ENCODE measurements around the gene SMIM10L2A. TPM values are rescaled to one million over a fixed set of nuclear protein-coding genes. Genes with fewer than 3 reads are reported as not detected.
"Not testable (repeated sequence)": the region's sequence is repeated elsewhere in the genome, so short reads cannot be mapped to it uniquely, and the experiment has no call there.

SMIM10L2A gene
- total RNA-seq, 1 donor from 2014 or later, result 4.8 TPM

GRCh38 chrX:135396109-135396508 lies 25.6 kb upstream of the SMIM10L2A start:
- DNase-seq (ENCODE audit: extremely low spot score, unreplicated experiment), result no peak
- H3K9me3 Mint-ChIP-seq, result no peaks in the 10 kb centered on the region
- no peaks in the 10 kb centered on the region for H3K4me1 Mint-ChIP-seq (ENCODE audit: unreplicated experiment)
- no peak overlapping the region for H3K27ac Mint-ChIP-seq
- no peak overlapping the region for H3K4me3 Mint-ChIP-seq
- no peak for TF ChIP-seq CTCF (conservative IDR thresholded peaks at IDR 0.05)
- no peaks in the 10 kb centered on the region for H3K36me3 Mint-ChIP-seq
- no peaks in the 10 kb centered on the region for H3K27me3 Mint-ChIP-seq

- H3K4me1 Mint-ChIP-seq (ENCODE audit: unreplicated experiment), result no peaks in the 10 kb centered on the region
- no peak overlapping the region for H3K27ac Mint-ChIP-seq
- H3K27me3 Mint-ChIP-seq, result no peaks in the 10 kb centered on the region
- TF ChIP-seq CTCF (conservative IDR thresholded peaks at IDR 0.05), result no peak
- no peak for DNase-seq (ENCODE audit: extremely low spot score, unreplicated experiment)
- no peaks in the 10 kb centered on the region for H3K36me3 Mint-ChIP-seq
- H3K9me3 Mint-ChIP-seq, result no peaks in the 10 kb centered on the region
- H3K4me3 Mint-ChIP-seq, result no peak overlapping the region
Measured at GRCh38 chrX:135396566-135396965, 25.2 kb upstream of the SMIM10L2A start.

- no peak overlapping the region for H3K27ac Mint-ChIP-seq
- TF ChIP-seq CTCF (conservative IDR thresholded peaks at IDR 0.05), result no peak
- no peaks in the 10 kb centered on the region for H3K27me3 Mint-ChIP-seq
- DNase-seq (ENCODE audit: extremely low spot score, unreplicated experiment), result no peak
- H3K9me3 Mint-ChIP-seq, result no peaks in the 10 kb centered on the region
- no peaks in the 10 kb centered on the region for H3K4me1 Mint-ChIP-seq (ENCODE audit: unreplicated experiment)
- no peak overlapping the region for H3K4me3 Mint-ChIP-seq
- H3K36me3 Mint-ChIP-seq, result no peaks in the 10 kb centered on the region
Measured at GRCh38 chrX:135397652-135398051, 24.1 kb upstream of the SMIM10L2A start.

- Mint-ChIP-seq H3K27me3 (peaks cover 3% of the 10 kb centered on the region), H3K4me3 (no peak overlapping the region), H3K36me3 (no peaks in the 10 kb centered on the region), H3K9me3 (no peaks in the 10 kb centered on the region), H3K4me1 (ENCODE audit: unreplicated experiment) (no peaks in the 10 kb centered on the region), H3K27ac (no peak overlapping the region)
- no peak for DNase-seq (ENCODE audit: extremely low spot score, unreplicated experiment)
- TF ChIP-seq CTCF (conservative IDR thresholded peaks at IDR 0.05), result no peak
Measured at GRCh38 chrX:135403374-135403773, 18.4 kb upstream of the SMIM10L2A start.

- H3K27me3 Mint-ChIP-seq; H3K9me3 Mint-ChIP-seq; H3K27ac Mint-ChIP-seq; H3K36me3 Mint-ChIP-seq; H3K4me3 Mint-ChIP-seq; DNase-seq (ENCODE audit: extremely low spot score, unreplicated experiment); H3K4me1 Mint-ChIP-seq (ENCODE audit: unreplicated experiment): not testable (repeated sequence)
Measured at GRCh38 chrX:135406428-135406827, 15.3 kb upstream of the SMIM10L2A start.

GRCh38 chrX:135408794-135409193 lies 12.9 kb upstream of the SMIM10L2A start:
- DNase-seq (ENCODE audit: extremely low spot score, unreplicated experiment), result no peak
- Mint-ChIP-seq H3K27ac (no peak overlapping the region), H3K36me3 (no peaks in the 10 kb centered on the region), H3K4me3 (no peak overlapping the region), H3K27me3 (peaks cover 3% of the 10 kb centered on the region), H3K4me1 (ENCODE audit: unreplicated experiment) (no peaks in the 10 kb centered on the region), H3K9me3 (no peaks in the 10 kb centered on the region)
- TF ChIP-seq CTCF (conservative IDR thresholded peaks at IDR 0.05), result no peak

Measured in type B pancreatic cell (in vitro differentiated cells).